ENCODE results near the gene TBC1D7.
A peak's percentile ranks its signal among the peaks of the same experiment; 100 is the strongest.

The TBC1D7 gene

DNA sequence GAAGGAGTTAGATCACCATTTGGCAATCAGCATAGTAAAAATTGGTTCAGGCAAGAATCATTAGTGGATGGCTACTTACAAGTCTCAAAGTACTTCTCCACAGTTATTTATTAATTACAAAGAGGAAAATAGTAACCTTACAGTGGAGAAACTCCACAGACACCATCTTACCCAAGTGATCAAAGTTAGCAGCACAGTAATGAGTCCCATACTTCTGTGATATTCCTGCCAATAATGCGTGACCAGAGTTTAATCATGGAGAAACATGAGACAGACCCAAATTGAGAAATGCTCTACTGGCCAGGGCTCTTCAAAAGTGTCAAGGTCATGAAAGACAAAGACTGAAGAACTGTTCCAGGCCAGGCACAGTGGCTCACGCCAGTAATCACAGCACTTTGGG lies 9.5 kb downstream of the TBC1D7 start:
- no peak for DNase-seq

DNA sequence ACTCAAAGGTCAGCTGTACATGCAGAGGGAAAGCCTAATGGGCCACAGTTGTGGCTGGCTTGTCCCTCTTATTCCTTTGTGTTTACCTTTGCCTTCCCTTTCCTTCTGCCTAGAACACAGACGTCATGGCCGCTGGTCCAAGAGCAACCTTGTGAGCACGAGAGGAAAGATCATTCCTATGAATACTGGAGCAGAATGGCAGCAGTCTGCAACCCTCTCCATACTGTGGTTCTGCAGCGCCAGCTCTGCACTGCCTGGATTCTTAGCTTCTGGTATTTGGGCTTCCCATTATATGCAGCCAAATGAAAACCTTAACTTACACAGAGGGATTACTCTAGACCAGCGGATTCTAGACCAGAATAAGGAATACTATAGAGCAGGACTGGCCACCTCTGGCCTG lies 12.4 kb downstream of the TBC1D7 start:
- no peak for DNase-seq

- no peak for DNase-seq
These were observed 13.5 kb downstream of the TBC1D7 start for GRCh38 chr6:13314806-13315205.

- no peak for DNase-seq
These were observed 17.2 kb downstream of the TBC1D7 start for GRCh38 chr6:13311155-13311554.

GRCh38 chr6:13308332-13308731 lies 20.0 kb downstream of the TBC1D7 start:
- no peak for DNase-seq

DNA sequence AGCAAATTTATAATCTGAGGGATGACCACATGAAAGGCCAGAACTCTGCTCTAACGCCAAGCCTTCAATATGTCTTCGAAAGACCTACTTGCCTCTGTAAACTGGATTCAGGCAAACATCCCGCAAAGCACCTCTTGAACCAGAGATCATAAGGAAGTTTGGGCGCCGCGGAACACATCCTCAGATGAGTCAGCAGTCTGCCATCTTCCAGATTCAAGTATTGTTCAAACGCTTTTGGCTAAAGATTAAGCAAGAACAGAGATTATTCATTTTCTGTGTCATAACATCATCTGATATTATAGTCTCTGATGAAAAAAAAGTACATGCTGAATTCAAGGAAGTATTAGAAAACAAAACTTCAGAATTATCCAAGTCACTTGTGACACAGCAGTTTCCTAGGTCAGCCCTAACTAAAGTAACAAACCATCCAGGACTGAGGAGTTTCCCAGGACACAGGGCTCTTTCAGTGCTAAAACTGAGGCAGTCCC lies 20.8 kb downstream of the TBC1D7 start:
- DNase-seq = no peak

- DNase-seq = no peak
These were observed 22.5 kb downstream of the TBC1D7 start for GRCh38 chr6:13305791-13306190.

DNA sequence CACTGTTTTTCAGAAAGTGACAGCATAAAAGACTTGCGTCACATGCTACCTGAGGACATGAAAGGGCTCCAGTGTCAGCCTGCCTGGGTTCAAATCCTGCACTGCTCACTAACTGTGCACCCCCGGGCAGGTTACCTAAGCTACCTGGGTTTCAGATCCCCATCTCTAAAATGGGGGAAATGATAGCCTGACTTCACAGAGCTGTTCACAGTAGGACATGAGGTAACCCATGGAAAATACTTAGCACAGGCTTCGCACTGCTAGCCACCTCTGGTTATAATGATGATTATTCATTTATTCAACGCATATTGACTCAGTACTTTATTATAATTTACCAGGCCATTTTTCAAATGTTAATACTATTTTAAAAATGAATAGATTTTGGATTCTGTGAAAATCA lies 23.0 kb downstream of the TBC1D7 start:
- DNase-seq = no peak

GRCh38 chr6:13304580-13305260 lies 23.6 kb downstream of the TBC1D7 start:
- no peak for DNase-seq

GRCh38 chr6:13304101-13304500 lies 24.2 kb downstream of the TBC1D7 start:
- no peak for DNase-seq

GRCh38 chr6:13303668-13304017 lies 24.7 kb downstream of the TBC1D7 start:
- no peak for DNase-seq

- DNase-seq = peak; percentile 18
These were observed 25.3 kb downstream of the TBC1D7 start for GRCh38 chr6:13302751-13303667.

DNA sequence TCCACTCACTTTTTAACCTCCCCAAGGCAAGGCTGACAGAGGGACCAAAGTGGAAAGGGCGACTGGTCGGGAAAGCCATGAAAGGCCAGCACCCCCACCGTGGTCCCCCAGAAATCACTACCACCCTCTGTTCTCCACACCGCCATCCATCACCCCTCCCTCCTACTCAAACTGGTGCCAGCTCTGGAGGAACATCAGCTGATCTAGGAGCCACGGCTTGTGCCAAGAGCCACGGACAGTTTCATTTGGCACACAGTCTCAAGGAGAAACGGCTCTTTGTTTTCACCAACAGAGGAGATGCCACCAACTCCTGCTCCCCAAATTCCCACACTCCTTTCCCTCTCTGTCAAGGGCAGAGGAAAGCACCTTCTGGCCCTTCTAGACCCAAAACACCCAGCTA lies 26.0 kb downstream of the TBC1D7 start:
- DNase-seq = no peak

- no peak for DNase-seq
These were observed 27.4 kb downstream of the TBC1D7 start for GRCh38 chr6:13300643-13301590.

DNA sequence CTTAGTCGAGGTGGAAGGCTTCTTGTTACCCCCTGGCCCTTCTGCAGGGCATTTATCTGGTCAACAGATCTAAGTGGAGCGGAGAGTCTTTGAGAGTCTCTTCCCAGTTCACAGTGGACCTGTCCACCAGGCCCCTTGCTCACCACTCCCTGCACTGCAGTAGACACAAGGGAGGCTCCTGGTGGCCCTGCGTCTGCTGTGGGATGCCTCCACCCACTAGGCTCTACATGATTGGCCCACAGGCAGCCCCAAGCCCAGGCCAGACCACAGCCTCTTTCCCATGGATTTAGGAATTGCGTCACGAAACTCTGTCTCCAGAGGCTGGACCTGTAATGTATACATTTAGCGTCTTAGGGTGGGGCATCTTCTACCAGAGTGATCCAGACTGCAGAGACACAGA lies 28.4 kb downstream of the TBC1D7 start:
- no peak for DNase-seq

DNA sequence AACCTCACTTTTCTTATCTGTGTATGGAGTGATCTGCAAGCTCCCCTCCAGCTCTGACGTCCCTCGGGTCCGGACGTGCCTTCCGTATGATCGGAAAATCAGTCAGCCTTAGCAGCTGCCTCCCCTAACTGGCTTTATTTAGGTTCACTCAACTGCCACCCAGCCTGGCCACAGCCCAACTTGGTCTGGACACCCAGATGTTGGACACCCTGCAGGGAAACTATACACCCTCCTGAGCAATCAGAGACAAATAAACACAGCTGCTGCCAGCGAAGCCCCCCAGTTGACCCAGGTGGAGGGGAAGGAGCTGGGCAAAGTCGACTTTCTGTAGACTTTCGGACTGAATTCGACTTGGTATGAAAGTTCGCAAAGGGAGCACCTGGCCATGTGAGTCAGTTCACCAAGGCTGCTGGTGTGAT lies 28.9 kb downstream of the TBC1D7 start:
- DNase-seq = no peak

DNA sequence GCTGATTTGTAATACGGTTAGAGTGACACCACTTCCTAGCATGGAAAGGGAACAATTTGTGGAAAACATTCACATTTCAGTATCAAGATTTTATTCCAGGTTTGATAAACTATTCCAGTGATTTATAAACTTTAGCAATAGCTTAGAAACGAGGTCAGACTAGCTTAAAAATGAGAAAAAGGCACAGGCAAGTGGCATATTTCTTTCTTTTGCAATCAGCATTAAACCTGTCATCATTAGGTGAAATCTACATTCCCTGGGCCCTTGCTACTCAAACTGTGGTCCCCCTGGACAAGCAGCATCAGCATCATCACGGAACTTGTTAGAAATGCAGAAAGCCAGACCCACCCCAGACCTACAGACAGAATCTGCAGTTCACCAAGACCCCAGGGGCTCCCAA lies 29.9 kb downstream of the TBC1D7 start:
- no peak for DNase-seq

- DNase-seq = no peak
These were observed 30.9 kb downstream of the TBC1D7 start for GRCh38 chr6:13297391-13297790.

- DNase-seq = no peak
These were observed 31.8 kb downstream of the TBC1D7 start for GRCh38 chr6:13296536-13296997.

DNA sequence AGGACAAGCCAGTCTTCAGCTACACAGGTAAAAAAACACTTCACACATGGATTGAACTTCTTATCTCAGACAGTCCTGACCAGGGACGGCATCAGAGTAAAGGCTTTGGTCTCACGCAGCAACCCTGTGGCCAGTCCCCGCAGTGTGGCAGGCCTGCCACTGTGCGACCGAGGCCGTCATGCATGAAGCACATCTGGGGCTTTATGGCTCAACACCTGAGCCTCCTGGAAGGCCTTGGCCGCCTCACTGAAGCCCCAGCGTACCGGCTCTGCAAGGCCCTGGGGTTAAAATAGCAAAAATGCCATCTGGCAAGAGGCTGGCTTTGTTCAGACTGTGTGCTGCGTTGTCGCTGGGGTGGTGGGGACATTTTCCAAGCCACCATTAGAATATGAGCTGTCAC lies 32.8 kb downstream of the TBC1D7 start:
- DNase-seq = no peak

- no peak for DNase-seq
These were observed 33.8 kb downstream of the TBC1D7 start for GRCh38 chr6:13294499-13295069.

DNA sequence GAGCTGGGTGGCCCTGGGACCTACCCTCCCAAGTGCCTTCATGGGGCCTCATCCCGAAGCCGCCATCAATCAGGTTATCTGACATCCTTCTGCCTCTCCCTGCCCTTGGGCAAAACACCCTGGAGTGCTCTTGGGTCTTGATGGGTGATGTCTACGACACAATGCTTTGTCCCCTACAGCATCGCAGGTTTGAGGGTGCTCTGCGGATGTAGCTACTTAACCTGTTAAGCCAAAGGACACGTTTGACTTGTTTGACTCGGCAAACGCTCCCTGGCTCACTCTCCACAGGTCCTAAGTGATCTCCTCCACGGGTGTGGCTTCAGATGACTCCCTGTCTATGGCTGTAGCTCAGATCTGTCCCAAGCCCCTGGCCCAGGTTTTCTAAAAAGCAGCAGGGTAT lies 35.6 kb downstream of the TBC1D7 start:
- DNase-seq = no peak

DNA sequence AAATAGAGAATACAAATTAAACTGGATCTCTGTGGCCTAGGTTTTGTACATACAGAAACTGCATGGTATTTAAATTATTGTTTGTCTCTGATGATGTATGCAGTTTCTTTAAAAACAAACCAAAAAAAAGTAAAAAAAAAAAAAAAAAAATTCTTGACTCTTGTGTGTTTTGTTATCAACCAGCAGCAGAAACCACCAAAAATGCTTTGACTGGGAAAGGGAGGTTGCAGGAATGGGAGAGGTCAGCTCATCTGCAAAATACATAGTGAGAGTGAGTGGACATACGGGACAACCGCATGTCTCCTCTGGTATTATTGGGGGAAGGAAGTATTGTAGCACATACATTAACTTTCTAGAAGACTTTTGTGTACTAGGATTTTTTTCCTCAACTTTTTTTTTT lies 38.0 kb downstream of the TBC1D7 start:
- no peak for DNase-seq
